Calu3 (cell line): ENCODE data around the gene MCTP1. TPM values are rescaled to one million over a fixed set of nuclear protein-coding genes. Genes with fewer than 3 reads are reported as not detected.
"Not testable (repeated sequence)": the region's sequence is repeated elsewhere in the genome, so short reads cannot be mapped to it uniquely, and the experiment has no call there.

Source experiments
- BruUV-seq: library from RNA; stranded (reverse); fragments of 400-500 nt; replicated peaks from 2 replicates; lab custom pipeline; 2021; lab: Mats Ljungman, UMichigan
- CTCF ChIA-PET: fragments of 300-600 bp; sonication (Branson Sonifier 250); formaldehyde crosslinking; loops from one replicate; lab custom pipeline; 2022; ENCODE audit warnings: antibody characterized with exemption; lab: Charles Lee
- DNase-seq: peaks from one replicate; pipeline ENCODE4 v3.0.0; 2022
- H3K27ac Mint-ChIP-seq: one replicate; pipeline ENCODE4 v1.8.0; 2022; ENCODE audit warnings: mixed read lengths; ENCODE audit not compliant: unreplicated experiment
- H3K27me3 Mint-ChIP-seq: one replicate; pipeline ENCODE4 v1.8.0; 2022; ENCODE audit warnings: mixed read lengths; ENCODE audit not compliant: unreplicated experiment
- H3K36me3 Mint-ChIP-seq: one replicate; pipeline ENCODE4 v1.8.0; 2022; ENCODE audit warnings: mild to moderate bottlenecking, moderate library complexity, mixed read lengths; ENCODE audit not compliant: insufficient read depth, unreplicated experiment
- H3K4me1 Mint-ChIP-seq: one replicate; pipeline ENCODE4 v1.8.0; 2022; ENCODE audit warnings: mild to moderate bottlenecking, low read depth, mixed read lengths; ENCODE audit not compliant: unreplicated experiment
- H3K4me3 Mint-ChIP-seq: one replicate; pipeline ENCODE4 v1.8.0; 2022; ENCODE audit warnings: mild to moderate bottlenecking, low read depth, moderate library complexity, mixed read lengths; ENCODE audit not compliant: unreplicated experiment
- H3K9me3 Mint-ChIP-seq: one replicate; pipeline ENCODE4 v1.8.0; 2022; ENCODE audit warnings: low read depth, mixed read lengths; ENCODE audit not compliant: unreplicated experiment
- intact Hi-C: fragments of 100-400 bp; cut with micrococcal nuclease; formaldehyde crosslinking; loops from one replicate; pipeline ENCODE4 v1.10.0; 2022; ENCODE audit not compliant: unreplicated experiment
- total RNA-seq: library from RNA; stranded (reverse); gene quantifications from 2 replicates; pipeline ENCODE4 v1.2.3, GENCODE V29; 2022
- TF ChIP-seq, protein P1 (sequence below): fragments of 200-600 bp; IDR thresholded peaks from one replicate; pipeline ENCODE4 v1.8.0; 2022; ENCODE audit warnings: antibody characterized with exemption; ENCODE audit not compliant: unreplicated experiment

The MCTP1 gene
- total RNA-seq, 1 experiment from 2014 or later: 28.4 TPM

DNA sequence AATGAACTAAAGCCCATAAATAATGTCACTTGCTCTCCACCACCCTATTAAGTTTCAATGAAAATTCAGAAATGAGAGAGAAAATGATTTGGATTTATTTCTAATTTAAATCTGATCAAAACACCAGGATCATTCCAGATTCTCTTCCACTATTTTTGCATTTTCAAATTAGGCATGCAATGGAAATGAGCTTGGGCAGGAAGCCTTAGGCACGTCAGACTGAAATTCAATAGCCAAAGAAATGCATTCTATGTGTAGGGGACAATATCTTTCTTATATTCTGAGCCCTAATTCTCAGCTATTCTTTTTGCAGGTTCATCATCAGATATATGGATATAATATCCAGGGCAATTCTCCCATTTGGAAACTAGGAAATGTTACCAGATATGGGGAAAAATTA is 132.8 kb downstream of the MCTP1 start:
- no TSS peak for BruUV-seq
- no peaks in the 10 kb centered on the region for H3K4me1 Mint-ChIP-seq
- DNase-seq: no peak
- H3K27ac Mint-ChIP-seq: no peak overlapping the region
- intact Hi-C loops: no loop called here
- TF ChIP-seq, protein P1, sequence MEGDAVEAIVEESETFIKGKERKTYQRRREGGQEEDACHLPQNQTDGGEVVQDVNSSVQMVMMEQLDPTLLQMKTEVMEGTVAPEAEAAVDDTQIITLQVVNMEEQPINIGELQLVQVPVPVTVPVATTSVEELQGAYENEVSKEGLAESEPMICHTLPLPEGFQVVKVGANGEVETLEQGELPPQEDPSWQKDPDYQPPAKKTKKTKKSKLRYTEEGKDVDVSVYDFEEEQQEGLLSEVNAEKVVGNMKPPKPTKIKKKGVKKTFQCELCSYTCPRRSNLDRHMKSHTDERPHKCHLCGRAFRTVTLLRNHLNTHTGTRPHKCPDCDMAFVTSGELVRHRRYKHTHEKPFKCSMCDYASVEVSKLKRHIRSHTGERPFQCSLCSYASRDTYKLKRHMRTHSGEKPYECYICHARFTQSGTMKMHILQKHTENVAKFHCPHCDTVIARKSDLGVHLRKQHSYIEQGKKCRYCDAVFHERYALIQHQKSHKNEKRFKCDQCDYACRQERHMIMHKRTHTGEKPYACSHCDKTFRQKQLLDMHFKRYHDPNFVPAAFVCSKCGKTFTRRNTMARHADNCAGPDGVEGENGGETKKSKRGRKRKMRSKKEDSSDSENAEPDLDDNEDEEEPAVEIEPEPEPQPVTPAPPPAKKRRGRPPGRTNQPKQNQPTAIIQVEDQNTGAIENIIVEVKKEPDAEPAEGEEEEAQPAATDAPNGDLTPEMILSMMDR: no peak
- H3K4me3 Mint-ChIP-seq: no peak overlapping the region
- no peaks in the 10 kb centered on the region for H3K9me3 Mint-ChIP-seq
- H3K36me3 Mint-ChIP-seq: no peaks in the 10 kb centered on the region
- H3K27me3 Mint-ChIP-seq: no peaks in the 10 kb centered on the region
- CTCF ChIA-PET: interaction anchor here (0.7 kb wide), 1 partner anchor 56 kb away, joined by 4 read pairs; no protein-coding TSS in a partner anchor

DNA sequence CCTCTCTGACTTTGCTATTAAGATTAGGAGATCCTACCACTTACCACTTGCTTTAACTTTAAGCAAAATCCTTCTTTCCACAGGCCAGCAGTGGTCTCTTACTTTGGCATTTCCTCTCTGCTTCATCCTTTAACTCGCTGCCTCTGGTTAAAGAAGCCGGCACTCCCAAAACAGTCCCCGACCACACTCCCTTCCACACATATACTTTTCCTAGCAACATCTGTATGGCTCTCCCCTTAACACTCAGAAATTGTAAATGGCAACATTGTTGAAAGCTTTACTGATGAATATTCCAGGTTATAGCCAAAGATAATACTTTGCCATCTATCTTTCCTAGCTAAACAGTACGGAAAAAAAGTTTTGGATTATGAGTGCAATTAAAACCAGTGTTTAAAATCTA is 133.2 kb downstream of the MCTP1 start:
- BruUV-seq: no TSS peak
- intact Hi-C loops: no loop called here
- no peaks in the 10 kb centered on the region for H3K4me1 Mint-ChIP-seq
- no peak overlapping the region for H3K27ac Mint-ChIP-seq
- DNase-seq: no peak
- no peaks in the 10 kb centered on the region for H3K9me3 Mint-ChIP-seq
- TF ChIP-seq, protein P1: no peak
- H3K36me3 Mint-ChIP-seq: no peaks in the 10 kb centered on the region
- H3K4me3 Mint-ChIP-seq: no peak overlapping the region
- CTCF ChIA-PET: interaction anchor here (0.6 kb wide), 1 partner anchor 11 kb away, joined by 5 read pairs; no protein-coding TSS in a partner anchor
- no peaks in the 10 kb centered on the region for H3K27me3 Mint-ChIP-seq

DNA sequence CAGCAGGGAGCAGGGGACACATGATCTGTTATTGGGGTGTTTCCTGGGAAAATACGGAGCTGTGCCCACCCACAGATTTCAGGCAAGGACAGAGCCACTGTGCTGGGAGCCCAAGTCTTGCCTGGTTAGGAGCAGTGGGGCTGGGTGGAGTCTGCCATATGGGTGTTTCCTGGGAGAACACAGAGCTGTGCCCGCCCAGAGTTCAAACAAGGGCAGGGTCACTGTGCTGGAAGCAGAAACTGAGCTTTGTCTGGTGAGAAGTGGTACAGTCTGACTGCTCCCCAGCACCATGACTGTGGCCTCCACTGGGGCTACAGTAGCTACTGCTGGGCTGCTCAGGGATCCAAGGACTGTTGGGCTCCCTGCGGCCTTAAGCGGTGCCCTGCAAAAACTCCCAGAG is 135.5 kb downstream of the MCTP1 start:
- CTCF ChIA-PET: no interaction called here

DNA sequence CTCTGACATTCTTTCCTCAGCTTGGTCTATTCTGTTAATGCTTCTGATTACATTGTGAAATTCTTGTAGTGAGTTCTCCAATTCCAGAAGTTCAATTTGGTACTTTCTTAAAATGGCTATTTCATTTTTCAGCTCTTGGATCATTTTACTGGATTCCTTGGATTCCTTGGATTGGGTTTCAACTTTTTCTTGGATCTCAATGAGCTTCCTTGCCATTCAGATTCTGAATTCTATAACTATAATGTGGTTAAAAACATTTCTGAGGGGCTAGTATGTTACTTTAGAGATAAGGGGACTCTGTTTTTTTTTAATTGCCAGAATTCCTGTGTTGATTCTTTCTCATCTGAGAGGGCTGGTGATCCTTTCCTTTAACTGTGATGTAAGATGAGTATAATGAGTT is 136.4 kb downstream of the MCTP1 start:
- no peak overlapping the region for H3K4me3 Mint-ChIP-seq
- no peak for DNase-seq
- H3K36me3 Mint-ChIP-seq: no peaks in the 10 kb centered on the region
- intact Hi-C loops: no loop called here
- H3K9me3 Mint-ChIP-seq: no peaks in the 10 kb centered on the region
- peaks cover 14% of the 10 kb centered on the region for H3K27me3 Mint-ChIP-seq
- no peaks in the 10 kb centered on the region for H3K4me1 Mint-ChIP-seq
- no TSS peak for BruUV-seq
- TF ChIP-seq, protein P1: no peak
- no peak overlapping the region for H3K27ac Mint-ChIP-seq
- CTCF ChIA-PET: no interaction called here

More for the DNA sequence above, 135.5 kb downstream of the MCTP1 start:
- TF ChIP-seq, protein P1: no peak
- intact Hi-C loops: no loop called here
- H3K27me3 Mint-ChIP-seq: peaks cover 4% of the 10 kb centered on the region
- no peaks in the 10 kb centered on the region for H3K4me1 Mint-ChIP-seq
- BruUV-seq: no TSS peak
- H3K4me3 Mint-ChIP-seq: no peak overlapping the region
- no peak overlapping the region for H3K27ac Mint-ChIP-seq
- DNase-seq: no peak
- no peaks in the 10 kb centered on the region for H3K9me3 Mint-ChIP-seq
- H3K36me3 Mint-ChIP-seq: no peaks in the 10 kb centered on the region

DNA sequence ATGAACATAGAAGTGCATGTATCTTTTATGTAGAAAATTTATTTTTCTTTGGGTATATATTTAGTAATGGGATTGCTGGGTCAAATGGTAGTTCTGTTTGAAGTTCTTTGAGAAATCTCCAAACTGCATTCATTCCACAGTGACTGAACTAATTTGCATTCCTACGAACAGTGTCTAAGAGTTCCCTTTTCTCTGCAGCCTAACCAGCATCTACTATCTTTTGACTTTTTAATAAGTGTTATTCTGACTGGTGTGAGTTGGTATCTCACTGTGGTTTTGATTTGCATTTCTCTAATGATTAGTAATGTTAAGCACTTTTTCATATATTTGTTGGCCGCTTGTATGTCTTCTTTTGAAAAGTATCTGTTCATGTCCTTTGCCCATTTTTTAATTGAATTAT is 141.0 kb downstream of the MCTP1 start:
- H3K4me3 Mint-ChIP-seq: not testable (repeated sequence)

More for the DNA sequence above, 141.0 kb downstream of the MCTP1 start:
- H3K4me1 Mint-ChIP-seq, H3K27ac Mint-ChIP-seq, DNase-seq, BruUV-seq, CTCF ChIA-PET, intact Hi-C loops, H3K9me3 Mint-ChIP-seq, H3K36me3 Mint-ChIP-seq: not testable (repeated sequence)
- peaks cover 14% of the 10 kb centered on the region for H3K27me3 Mint-ChIP-seq
